ENCODE results near the gene PABPC1L. TPM values are rescaled to one million over a fixed set of nuclear protein-coding genes. Genes with fewer than 3 reads are reported as not detected.

PABPC1L gene
- total RNA-seq, 3 donors from 2014 or later (not counting 1 experiment from before 2014, with no cell fraction given), result 31.7 to 64.9 (median 48.1) TPM

GRCh38 chr20:44969300-44969894 lies 59.5 kb downstream of the PABPC1L start:
- peak; percentile 24 to 68 for DNase-seq
- Histone ChIP-seq H3K4me1 (ENCODE audit: control insufficient read depth, insufficient read depth, low read length) (peaks cover 25% of the 10 kb centered on the region), H3K9me3 (ENCODE audit: control insufficient read depth, insufficient read depth, low read length) (no peaks in the 10 kb centered on the region), H3K27ac (ENCODE audit: low read length) (peak overlapping the region; percentile 87), H3K4me3 (ENCODE audit: low read length) (no peak overlapping the region), H3K27me3 (ENCODE audit: control insufficient read depth, insufficient read depth, low read length) (no peaks in the 10 kb centered on the region), H3K36me3 (ENCODE audit: control insufficient read depth, insufficient read depth, low read length) (peaks cover 23% of the 10 kb centered on the region)
- H3K4me3 Mint-ChIP-seq, result peak overlapping the region; percentile 97
- H3K9me3 Mint-ChIP-seq, result no peaks in the 10 kb centered on the region
- H3K36me3 Mint-ChIP-seq, result peaks cover 18% of the 10 kb centered on the region
- H3K4me1 Mint-ChIP-seq, result peaks cover 75 to 80% of the 10 kb centered on the region in 2 donors
- intact Hi-C loops (cut with micrococcal nuclease), result loop anchor here (5.0 kb wide), 2 partner anchors 43 to 447 kb away; partner anchors contain the start of gene SERINC3
- WGBS (ENCODE audit: insufficient coverage), result 28% methylated on average over 3 of the region's 3 CpGs
- peak in 2 of 3 donors; percentile 12 to 22 for ATAC-seq
- TF ChIP-seq CTCF (IDR thresholded peaks at IDR 0.05), result no peak
- H3K27ac Mint-ChIP-seq, result peak overlapping the region; percentile 98 to 99
- no peaks in the 10 kb centered on the region for H3K27me3 Mint-ChIP-seq (ENCODE audit: low read depth in 2 of 2)

DNA sequence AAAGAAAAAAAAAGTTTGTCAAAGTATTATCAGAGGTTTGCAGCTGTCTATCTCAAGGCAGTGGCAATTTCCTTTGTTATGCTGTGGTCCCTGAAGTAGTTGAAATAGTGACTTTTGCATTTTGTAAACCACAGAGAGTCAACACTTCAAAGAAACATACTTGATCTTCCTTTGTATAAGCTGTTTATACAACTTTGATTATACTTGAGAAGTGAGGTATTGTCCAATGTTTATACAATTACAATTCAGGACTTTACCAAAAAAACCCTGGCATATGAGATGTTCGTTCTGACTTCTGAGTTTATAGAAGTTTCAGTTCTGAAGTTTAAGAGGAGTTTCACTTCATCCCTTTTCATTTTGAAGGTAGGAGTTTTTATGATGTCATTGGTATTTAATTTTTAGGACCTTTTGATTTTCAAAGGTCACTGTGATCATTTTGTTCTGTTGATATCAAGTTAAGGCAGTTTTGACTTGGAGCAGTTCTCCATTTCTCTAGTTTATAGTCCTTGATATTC lies 60.4 kb downstream of the PABPC1L start:
- peaks cover 25% of the 10 kb centered on the region for H3K4me1 ChIP-seq (ENCODE audit: control insufficient read depth, insufficient read depth, low read length)
- no peaks in the 10 kb centered on the region for H3K9me3 Mint-ChIP-seq
- intact Hi-C loops (cut with micrococcal nuclease), result loop anchor here (1.0 kb wide), 2 partner anchors 9 to 20 kb away; no protein-coding TSS in a partner anchor
- peak overlapping the region; percentile 87 for H3K27ac ChIP-seq (ENCODE audit: low read length)
- no peaks in the 10 kb centered on the region for H3K9me3 ChIP-seq (ENCODE audit: control insufficient read depth, insufficient read depth, low read length)
- ATAC-seq (peak; percentile 22 to 46 (median 36)), DNase-seq (peak in 1 of 2 donors; percentile 69)
- H3K4me3 ChIP-seq (ENCODE audit: low read length), result peak overlapping the region; percentile 7
- peak overlapping the region; percentile 97 for H3K4me3 Mint-ChIP-seq
- peaks cover 32% of the 10 kb centered on the region for H3K36me3 ChIP-seq (ENCODE audit: control insufficient read depth, insufficient read depth, low read length)
- no CpG with 5 or more reads among the region's 1 CpG for WGBS (ENCODE audit: insufficient coverage)
- peaks cover 83 to 84% of the 10 kb centered on the region in 2 donors for H3K4me1 Mint-ChIP-seq
- TF ChIP-seq CTCF (IDR thresholded peaks at IDR 0.05), result no peak
- peaks cover 26% of the 10 kb centered on the region for H3K36me3 Mint-ChIP-seq
- no peaks in the 10 kb centered on the region for H3K27me3 Mint-ChIP-seq (ENCODE audit: low read depth in 2 of 2)
- peak overlapping the region; percentile 98 to 99 for H3K27ac Mint-ChIP-seq
- no peaks in the 10 kb centered on the region for H3K27me3 ChIP-seq (ENCODE audit: control insufficient read depth, insufficient read depth, low read length)

GRCh38 chr20:44973053-44973452 lies 63.2 kb downstream of the PABPC1L start:
- H3K27ac ChIP-seq (ENCODE audit: low read length), result no peak overlapping the region
- TF ChIP-seq CTCF (IDR thresholded peaks at IDR 0.05), result no peak
- no peaks in the 10 kb centered on the region for H3K9me3 Mint-ChIP-seq
- no peak for DNase-seq
- H3K27me3 Mint-ChIP-seq (ENCODE audit: low read depth in 2 of 2), result no peaks in the 10 kb centered on the region
- no peaks in the 10 kb centered on the region for H3K27me3 ChIP-seq (ENCODE audit: control insufficient read depth, insufficient read depth, low read length)
- peaks cover 54% of the 10 kb centered on the region for H3K36me3 ChIP-seq (ENCODE audit: control insufficient read depth, insufficient read depth, low read length)
- H3K4me1 Mint-ChIP-seq, result peaks cover 81 to 85% of the 10 kb centered on the region in 2 donors
- intact Hi-C loops (cut with micrococcal nuclease), result no loop called here
- peak overlapping the region; percentile 45 for H3K4me3 Mint-ChIP-seq
- H3K27ac Mint-ChIP-seq, result peak overlapping the region; percentile 68 to 98
- H3K36me3 Mint-ChIP-seq, result peaks cover 50% of the 10 kb centered on the region
- no peak overlapping the region for H3K4me3 ChIP-seq (ENCODE audit: low read length)
- whole genome bisulfite sequencing (ENCODE audit: insufficient coverage), result 80% methylated on average over 1 of the region's 2 CpGs
- ATAC-seq, result no peak
- H3K9me3 ChIP-seq (ENCODE audit: control insufficient read depth, insufficient read depth, low read length), result no peaks in the 10 kb centered on the region
- peaks cover 19% of the 10 kb centered on the region for H3K4me1 ChIP-seq (ENCODE audit: control insufficient read depth, insufficient read depth, low read length)
